Measurements from ENCODE around the gene ENTPD7.

Gene ENTPD7

GRCh38 chr10:99612167-99612831, 47.0 kb upstream of the ENTPD7 start (continued):
- TF ChIP-seq OSR2 (tag by site-specific recombination; IDR thresholded peaks at IDR 0.05) = no peak

- Histone ChIP-seq H3K36me3 (ENCODE audit: control insufficient read depth in 2 of 2, insufficient read depth in 1 of 2, low read length in 2 of 2) (peaks cover 5 to 42% of the 10 kb centered on the region in 2 experiments; a peak in 1 of 3 replicates), H3K4me1 (ENCODE audit: control insufficient read depth, insufficient read depth, low read length) (0 out of 2 replicates have a peak, but pooled peaks cover 7% of the 10 kb centered on the region), H3K27ac (ENCODE audit: extremely low read depth, low read depth, low read length) (no peak overlapping the region), H3K4me3 (ENCODE audit: low read depth, low read length) (no peak overlapping the region), H3K9me3 (ENCODE audit: control insufficient read depth, insufficient read depth, low read depth, low read length) (no peaks in the 10 kb centered on the region)
- ChIA-PET POLR2A (interaction anchor here (0.6 to 1.3 kb wide), 2 partner anchors 117 to 166 kb away, joined by 3 read pairs; partner anchors contain the start of genes COX15 and CUTC), CTCF (interaction anchor here (0.6 to 7.6 kb wide), 7 partner anchors 51 to 180 kb away, joined by 3 to 104 read pairs (median 9); no protein-coding TSS in a partner anchor)
- no peak for TF ChIP-seq ZNF530 (tag by site-specific recombination; IDR thresholded peaks at IDR 0.05; ENCODE audit: low read depth)
- TF ChIP-seq SETDB1 (IDR thresholded peaks at IDR 0.05; ENCODE audit: insufficient read length, low read length) = no peak
- no peak for TF ChIP-seq ZNF561 (tag by site-specific recombination; IDR thresholded peaks at IDR 0.05; ENCODE audit: borderline replicate concordance)
- no peak for TF ChIP-seq ZNF426 (tag by site-specific recombination; IDR thresholded peaks at IDR 0.05)
- TF ChIP-seq ZNF843 (tag by site-specific recombination; IDR thresholded peaks at IDR 0.05) = no peak
- no peak for TF ChIP-seq ZNF544 (tag by site-specific recombination; IDR thresholded peaks at IDR 0.05)
- no peak for TF ChIP-seq ZNF768 (tag by site-specific recombination; IDR thresholded peaks at IDR 0.05)
- no peak for TF ChIP-seq ZBTB20 (tag by site-specific recombination; IDR thresholded peaks at IDR 0.05)
- no peak for TF ChIP-seq ZNF335 (tag by site-specific recombination; conservative IDR thresholded peaks at IDR 0.05)
- TF ChIP-seq ZNF76 (tag by site-specific recombination; IDR thresholded peaks at IDR 0.05; ENCODE audit: borderline replicate concordance, low read depth) = no peak
- TF ChIP-seq MZF1 (tag by site-specific recombination; IDR thresholded peaks at IDR 0.05; ENCODE audit: borderline replicate concordance) = no peak
- TF ChIP-seq HIC1 (tag by site-specific recombination; IDR thresholded peaks at IDR 0.05) = no peak
- TF ChIP-seq ZNF707 (tag by site-specific recombination; IDR thresholded peaks at IDR 0.05) = no peak
- no peak for TF ChIP-seq ZNF26 (tag by site-specific recombination; IDR thresholded peaks at IDR 0.05)
- TF ChIP-seq ZNF629 (tag by site-specific recombination; IDR thresholded peaks at IDR 0.05) = no peak
- no peak for TF ChIP-seq ZSCAN23 (tag by site-specific recombination; IDR thresholded peaks at IDR 0.05)
Observed at GRCh38 chr10:99615426-99615825, 43.9 kb upstream of the ENTPD7 start.

DNA sequence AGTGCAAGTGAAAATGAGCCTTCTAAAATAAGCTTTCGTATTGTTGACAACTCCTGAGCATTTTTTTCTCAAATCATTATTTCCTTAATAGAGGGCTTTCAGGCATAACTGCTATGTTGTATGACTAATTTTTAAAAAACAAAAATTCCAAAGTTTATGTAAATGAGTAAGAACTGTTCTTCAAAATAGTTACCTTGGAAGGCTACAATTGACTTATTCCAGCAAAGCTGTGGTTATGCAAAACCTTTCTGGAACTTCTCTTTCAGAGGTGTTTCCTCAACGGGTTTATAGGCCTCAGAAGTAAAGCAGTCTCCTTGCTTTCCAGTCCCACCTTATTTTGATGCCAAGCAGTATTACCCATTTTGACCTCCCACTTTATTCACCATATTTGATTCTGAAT, 41.6 kb upstream of the ENTPD7 start:
- ChIA-PET CTCF (interaction anchor here (1.0 to 7.0 kb wide), 5 partner anchors 58 to 225 kb away, joined by 3 to 71 read pairs (median 9); no protein-coding TSS in a partner anchor), POLR2A (interaction anchor here (1.6 to 2.0 kb wide), 2 partner anchors 41 to 187 kb away, joined by 6 to 7 read pairs; partner anchors contain the start of genes ENTPD7 and GOT1)
- Histone ChIP-seq H3K36me3 (ENCODE audit: control insufficient read depth in 2 of 2, insufficient read depth in 1 of 2, low read length in 2 of 2) (peaks cover 0 to 23% of the 10 kb centered on the region in 2 experiments; a peak in 1 of 3 replicates), H3K4me1 (ENCODE audit: control insufficient read depth, insufficient read depth, low read length) (0 out of 2 replicates have a peak, but pooled peaks cover 7% of the 10 kb centered on the region), H3K4me3 (ENCODE audit: low read depth, low read length) (no peak overlapping the region), H3K9me3 (ENCODE audit: control insufficient read depth, insufficient read depth, low read depth, low read length) (no peaks in the 10 kb centered on the region), H3K27ac (ENCODE audit: extremely low read depth, low read depth, low read length) (no peak overlapping the region)
- TF ChIP-seq ZSCAN16 (tag by site-specific recombination; IDR thresholded peaks at IDR 0.05) (no peak), ZNF549 (tag by site-specific recombination; IDR thresholded peaks at IDR 0.05) (no peak), ZNF701 (tag by site-specific recombination; IDR thresholded peaks at IDR 0.05) (no peak), ZNF398 (tag by site-specific recombination; IDR thresholded peaks at IDR 0.05) (no peak), ZNF23 (tag by site-specific recombination; IDR thresholded peaks at IDR 0.05; ENCODE audit: borderline replicate concordance) (no peak), ZNF354C (tag by site-specific recombination; IDR thresholded peaks at IDR 0.05; ENCODE audit: borderline replicate concordance, low read depth) (no peak), ZBTB11 (tag by site-specific recombination; conservative IDR thresholded peaks at IDR 0.05; ENCODE audit: low read depth) (no peak)

Data from HEK293 (cell line).